GM18502 (cell line): ENCODE measurements around the gene RAD17.
"Not testable (repeated sequence)": the region's sequence is repeated elsewhere in the genome, so short reads cannot be mapped to it uniquely, and the experiment has no call there.

Experiments used
- ATAC-seq: cut with Tn5 transposase; IDR thresholded peaks from one replicate; pipeline ENCODE4 v1.9.1; 2021; ENCODE audit warnings: mild to moderate bottlenecking; ENCODE audit not compliant: unreplicated experiment, poor library complexity

Gene RAD17

GRCh38 chr5:69374911-69375446 is 5.4 kb downstream of the RAD17 start:
- peak; percentile 77 for ATAC-seq

DNA sequence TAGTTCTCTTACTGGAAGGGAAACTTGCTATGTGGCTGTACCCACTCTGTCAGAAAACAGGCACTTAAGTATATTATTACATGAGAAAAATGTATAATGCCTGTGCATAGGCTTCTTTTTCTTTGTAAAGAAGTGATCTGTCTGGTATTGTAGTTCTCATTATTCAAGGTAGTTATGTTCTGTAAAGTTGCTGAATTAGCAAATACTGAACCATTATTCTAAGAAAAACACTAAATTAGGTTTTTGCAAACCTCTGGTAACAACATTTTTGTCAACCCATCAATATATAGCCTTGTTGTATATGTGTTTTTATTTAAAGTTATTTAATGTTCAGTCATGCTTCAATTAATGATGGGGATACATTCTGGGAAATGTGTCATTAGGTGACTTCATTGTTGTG is 8.8 kb downstream of the RAD17 start:
- ATAC-seq = no peak

DNA sequence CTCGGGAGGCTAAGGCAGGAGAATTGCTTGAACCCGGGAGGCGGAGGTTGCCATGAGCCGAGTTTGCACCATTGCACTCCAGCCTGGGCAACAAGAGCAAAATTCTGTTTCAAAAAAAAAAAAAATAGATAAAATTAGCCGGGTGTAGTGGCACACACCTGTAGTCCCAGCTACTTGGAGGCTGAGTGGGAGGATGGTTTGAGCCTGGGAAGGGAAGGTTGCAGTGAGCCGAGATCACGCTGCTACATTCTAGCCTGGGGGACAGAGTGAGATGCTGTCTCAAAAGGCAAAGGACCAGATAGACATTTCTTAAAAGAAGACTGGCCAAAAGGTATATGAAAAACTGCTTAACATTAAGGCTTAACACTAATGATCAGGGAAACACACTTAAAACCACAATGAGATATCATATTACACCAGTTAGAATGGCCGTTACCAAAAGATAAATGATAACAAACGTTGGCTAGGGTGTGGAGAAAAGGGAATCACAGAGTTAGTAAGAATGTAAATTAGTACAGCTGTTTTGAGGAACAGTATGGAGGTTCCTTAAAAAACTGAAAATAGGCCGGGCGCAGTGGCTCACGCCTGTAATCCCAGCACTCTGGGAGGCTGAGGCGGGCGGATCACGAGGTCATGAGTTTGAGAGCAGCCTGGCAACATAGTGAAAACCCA is 35.2 kb downstream of the RAD17 start:
- ATAC-seq = no peak

DNA sequence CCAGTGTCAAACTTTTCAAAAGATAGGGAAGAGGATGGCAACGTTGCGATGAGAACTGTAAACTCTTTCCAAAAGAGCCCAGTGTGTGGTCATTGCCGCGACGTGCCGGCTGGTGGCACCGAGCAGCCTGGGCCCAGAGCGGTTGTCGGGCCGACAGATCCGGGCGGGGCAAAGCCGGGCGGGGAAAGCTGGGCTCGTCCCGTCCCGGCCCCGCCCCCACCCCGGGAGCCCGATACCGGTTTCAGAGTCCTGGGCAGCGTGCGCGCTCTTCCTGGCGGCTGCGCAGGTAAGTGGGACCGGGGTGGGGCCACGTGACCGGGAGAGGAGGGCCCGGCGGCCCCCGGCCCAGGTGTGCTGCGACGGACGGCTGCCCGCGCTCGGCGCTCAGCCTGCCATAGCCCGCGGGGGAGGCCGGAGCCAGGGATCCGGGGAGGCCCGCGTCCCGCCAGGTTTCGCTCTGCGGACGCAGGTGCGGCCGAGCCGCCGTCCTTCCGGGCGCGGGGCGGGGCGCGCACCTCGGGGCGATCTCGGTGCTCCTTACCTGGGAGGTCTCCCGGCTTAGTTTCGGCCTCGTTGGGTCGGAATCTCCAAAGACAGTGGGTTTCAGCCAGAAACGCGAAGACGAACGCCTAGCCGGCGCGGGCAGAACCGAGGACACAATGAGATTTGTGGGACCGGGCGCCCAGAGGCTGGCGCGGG is 45.4 kb downstream of the RAD17 start, which contains the start of gene MARVELD2:
TSS of gene MARVELD2 (plus strand) at position 232 of the 699 bp plus-strand sequence. CDS start 4,270 bp downstream, outside the sequence.
- ATAC-seq = peak; percentile 85

- no peak for ATAC-seq
These were observed 46.0 kb downstream of the RAD17 start for GRCh38 chr5:69415584-69415958.

- ATAC-seq = no peak
These were observed 46.6 kb downstream of the RAD17 start for GRCh38 chr5:69416180-69416579.

GRCh38 chr5:69416699-69417098 is 47.1 kb downstream of the RAD17 start:
- ATAC-seq = no peak

GRCh38 chr5:69418554-69418953 is 48.9 kb downstream of the RAD17 start:
- ATAC-seq = no peak

- no peak for ATAC-seq
These were observed 62.0 kb downstream of the RAD17 start for GRCh38 chr5:69431424-69432303.

GRCh38 chr5:69432412-69433206 is 63.0 kb downstream of the RAD17 start:
- ATAC-seq = peak; percentile 78

DNA sequence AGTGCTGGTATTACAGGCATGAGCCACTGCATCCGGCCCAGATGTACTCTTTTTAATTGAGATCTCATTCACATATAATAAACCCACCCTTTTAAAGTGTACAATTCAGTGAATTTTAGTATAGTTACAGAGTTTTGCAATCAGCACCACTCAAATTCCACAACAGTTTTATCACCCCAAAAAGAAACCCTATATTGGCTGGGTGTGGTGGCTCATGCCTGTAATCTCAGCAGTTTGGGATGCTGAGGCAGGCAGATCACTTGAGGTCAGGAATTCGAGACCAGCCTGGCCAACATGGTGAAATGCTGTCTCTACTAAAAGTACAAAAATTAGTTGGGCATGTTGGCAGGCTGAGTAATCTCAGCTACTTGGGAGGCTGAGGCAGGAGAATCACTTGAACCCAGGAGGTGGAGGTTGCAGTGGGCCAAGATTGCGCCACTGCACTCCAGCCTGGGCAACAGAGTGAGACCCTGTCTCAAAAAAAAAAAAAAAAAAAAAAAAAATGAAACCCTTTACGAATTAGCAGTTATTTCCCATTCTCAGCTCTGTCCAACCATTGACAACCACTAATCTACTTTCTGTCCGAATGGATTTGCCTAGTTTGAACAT is 65.8 kb downstream of the RAD17 start:
- ATAC-seq = not testable (repeated sequence)

DNA sequence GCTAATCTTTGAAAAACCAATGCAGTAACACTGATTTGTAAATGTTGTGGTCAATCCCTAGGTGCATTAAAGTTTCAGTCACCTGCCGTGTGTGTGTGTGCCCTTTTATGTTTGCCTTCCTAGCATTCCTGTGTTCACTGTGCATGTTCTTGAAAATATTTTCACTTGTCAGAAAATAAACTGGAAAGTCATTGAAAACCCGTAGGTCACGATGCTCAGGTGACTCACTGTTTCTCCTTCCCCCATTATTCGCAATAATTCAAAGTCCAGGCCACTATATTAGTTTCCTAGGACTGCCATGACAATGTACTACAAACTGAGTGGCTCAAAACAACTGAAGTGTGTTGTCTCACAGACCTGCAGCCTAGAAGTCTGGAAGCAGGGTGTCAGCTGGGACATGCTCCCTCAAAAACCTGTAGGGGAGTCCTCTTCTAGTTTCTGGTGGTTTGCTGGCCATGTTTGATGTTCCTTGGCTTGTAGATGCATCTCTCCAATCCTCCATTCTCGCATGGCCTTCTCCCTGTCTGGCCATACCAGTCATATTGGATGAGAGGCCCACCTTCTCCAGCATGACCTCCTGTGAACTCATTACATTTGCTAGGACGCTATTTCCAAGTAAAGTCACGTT is 74.6 kb downstream of the RAD17 start:
- ATAC-seq = no peak

- no peak for ATAC-seq
These were observed 79.9 kb downstream of the RAD17 start for GRCh38 chr5:69449511-69449910.

DNA sequence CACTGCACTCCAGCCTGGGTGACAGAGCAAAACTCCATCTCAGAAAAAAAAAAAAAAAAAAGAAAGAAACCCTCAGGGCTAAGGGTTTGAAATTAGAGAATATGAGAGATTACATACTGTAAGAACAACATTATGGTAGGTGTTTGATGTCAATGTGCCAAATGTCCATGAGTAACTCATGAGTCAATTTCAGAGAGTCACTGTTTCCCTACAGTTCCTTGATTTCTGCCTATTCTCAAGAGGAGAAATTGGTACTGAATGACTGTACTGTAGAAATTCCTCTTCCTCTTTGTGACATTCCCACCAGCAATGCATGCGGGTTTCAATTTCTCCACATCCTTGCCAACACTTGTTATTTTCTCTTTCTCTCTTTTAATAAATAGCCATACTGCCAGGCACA is 80.5 kb downstream of the RAD17 start:
- ATAC-seq = no peak

DNA sequence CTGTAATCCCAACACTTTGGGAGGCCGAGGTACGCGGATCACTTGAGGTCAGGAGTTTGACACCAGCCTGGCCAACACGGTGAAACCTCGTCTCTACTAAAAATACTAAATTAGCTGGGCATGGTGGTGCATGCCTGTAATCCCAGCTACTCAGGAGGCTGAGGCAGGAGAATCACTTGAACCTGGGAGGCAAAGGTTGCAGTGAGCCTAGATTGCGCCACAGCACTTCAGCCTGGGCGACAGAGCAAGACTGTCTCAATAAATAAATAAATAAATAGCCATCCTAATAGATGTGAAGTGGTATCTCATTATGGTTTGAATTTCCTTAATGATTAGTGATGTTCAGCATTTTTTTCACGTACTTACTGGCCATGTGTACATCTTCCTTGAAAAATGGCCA is 80.9 kb downstream of the RAD17 start:
- ATAC-seq = not testable (repeated sequence)

GRCh38 chr5:69451941-69452647 is 82.5 kb downstream of the RAD17 start:
- ATAC-seq = no peak

- not testable (repeated sequence) for ATAC-seq
These were observed 83.9 kb downstream of the RAD17 start for GRCh38 chr5:69453487-69453886.

DNA sequence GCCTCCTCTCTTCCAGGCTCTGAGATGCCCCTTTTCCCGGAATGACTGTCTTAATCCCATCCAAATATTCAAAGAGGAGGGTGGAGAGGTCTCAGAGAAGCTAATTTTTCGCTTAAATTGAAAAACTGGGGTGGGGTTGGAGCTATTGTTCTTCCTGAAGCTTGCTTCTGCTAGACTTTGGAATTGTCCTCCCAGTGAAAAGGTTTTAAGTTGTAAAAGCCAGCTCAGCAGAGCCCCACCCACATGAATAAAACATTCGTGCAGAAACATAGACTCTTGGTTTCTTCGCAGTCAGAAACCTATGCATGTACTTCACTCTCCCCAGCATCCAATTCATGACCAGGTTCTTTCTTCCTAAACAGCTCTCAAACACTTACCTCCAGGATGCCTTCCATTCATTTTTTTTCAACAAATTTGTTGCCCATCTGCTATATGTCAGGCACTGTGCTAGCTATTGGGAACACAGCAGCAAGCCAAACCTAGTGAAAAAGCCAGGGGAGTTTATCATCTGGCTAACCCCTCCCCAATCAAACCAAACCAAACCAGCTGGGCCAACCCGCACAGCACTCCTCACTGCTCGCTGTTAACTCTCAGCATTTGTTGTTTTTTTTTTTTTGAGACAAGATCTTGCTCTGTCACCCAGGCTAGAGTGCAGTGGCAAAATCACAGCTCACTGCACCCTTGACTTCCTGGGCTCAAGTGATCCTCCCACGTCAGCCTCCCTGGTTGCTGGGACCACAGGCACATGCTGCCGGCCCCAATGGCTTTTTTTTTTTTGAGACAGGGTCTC is 85.0 kb downstream of the RAD17 start:
- no peak for ATAC-seq
